Sciatic nerve (tissue), 2 donors: Measurements from ENCODE around the gene ANKRD10. TPM values are rescaled to one million over a fixed set of nuclear protein-coding genes. Genes with fewer than 3 reads are reported as not detected.

Experiments
- ATAC-seq: fragments of 200-7000 bp; cut with Tn5 transposase; one replicate; pipeline ENCODE4 v1.9.1; 2020; ENCODE audit warnings: mild to moderate bottlenecking, moderate library complexity
- DNase-seq: peaks from one replicate; pipeline ENCODE4 v3.0.0-alpha.2; 2020; ENCODE audit warnings: low spot score
- intact Hi-C: fragments of 100-400 bp; cut with DNase I; formaldehyde crosslinking; loops from one replicate; pipeline ENCODE4 v1.14.2; 2022
- total RNA-seq: library from RNA; stranded (reverse); fragmentation: NEBNext Ultra II Directional; extraction: Animal tissue kit (Norgen Biotek cat#: 25700); gene quantifications from one replicate; pipeline ENCODE4 v1.2.1, GENCODE V29; 2021
- donor health status: DM: no; HTN: no; CAD: no.
- donor health status: DM: no; HTN: no; CAD: no.

The ANKRD10 gene
- total RNA-seq, 1 donor from 2014 or later, result 254 TPM

- DNase-seq, result no peak
- no peak for ATAC-seq
- intact Hi-C loops, result no loop called here
These were observed 41.0 kb downstream of the ANKRD10 start for GRCh38 chr13:110873639-110874507.

GRCh38 chr13:110872768-110873638 lies 41.9 kb downstream of the ANKRD10 start:
- no peak for ATAC-seq
- intact Hi-C loops, result no loop called here
- no peak for DNase-seq

DNA sequence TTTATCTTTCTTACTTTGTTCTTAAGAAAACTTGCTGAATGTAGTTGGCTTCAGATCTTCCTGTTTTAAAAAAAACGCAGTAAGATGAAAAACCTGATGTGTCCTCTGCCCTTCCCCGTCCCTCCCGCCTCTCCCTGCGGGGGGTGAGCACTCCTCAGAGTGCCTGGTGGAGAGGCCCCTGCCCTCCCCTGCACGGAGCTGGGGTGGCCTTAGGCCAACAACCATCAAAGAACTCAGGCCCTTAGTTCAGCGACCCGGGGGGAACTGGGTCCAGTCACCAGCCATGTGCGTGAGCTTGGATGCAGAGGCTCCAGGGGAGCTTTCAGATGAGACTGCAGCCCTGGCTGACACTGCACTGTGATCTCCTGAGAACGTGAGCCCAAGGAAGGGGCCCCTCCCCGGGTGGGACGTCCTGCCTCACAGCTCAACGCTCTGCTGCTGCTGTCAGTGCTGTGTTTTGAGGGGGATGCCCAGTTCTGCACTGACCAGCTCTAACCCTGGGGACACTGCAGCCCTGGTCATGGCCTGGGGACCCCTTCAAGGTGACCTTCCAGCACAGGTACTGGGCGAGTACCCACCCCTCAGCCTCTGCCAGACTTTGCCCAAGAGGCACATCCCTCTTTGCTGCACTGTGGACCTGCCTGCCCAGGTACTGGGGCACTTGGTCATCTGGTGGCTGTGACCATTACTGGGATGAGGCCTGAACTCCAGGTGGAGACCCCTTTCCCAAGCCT lies 42.7 kb downstream of the ANKRD10 start:
- ATAC-seq (no peak), DNase-seq (no peak)

DNA sequence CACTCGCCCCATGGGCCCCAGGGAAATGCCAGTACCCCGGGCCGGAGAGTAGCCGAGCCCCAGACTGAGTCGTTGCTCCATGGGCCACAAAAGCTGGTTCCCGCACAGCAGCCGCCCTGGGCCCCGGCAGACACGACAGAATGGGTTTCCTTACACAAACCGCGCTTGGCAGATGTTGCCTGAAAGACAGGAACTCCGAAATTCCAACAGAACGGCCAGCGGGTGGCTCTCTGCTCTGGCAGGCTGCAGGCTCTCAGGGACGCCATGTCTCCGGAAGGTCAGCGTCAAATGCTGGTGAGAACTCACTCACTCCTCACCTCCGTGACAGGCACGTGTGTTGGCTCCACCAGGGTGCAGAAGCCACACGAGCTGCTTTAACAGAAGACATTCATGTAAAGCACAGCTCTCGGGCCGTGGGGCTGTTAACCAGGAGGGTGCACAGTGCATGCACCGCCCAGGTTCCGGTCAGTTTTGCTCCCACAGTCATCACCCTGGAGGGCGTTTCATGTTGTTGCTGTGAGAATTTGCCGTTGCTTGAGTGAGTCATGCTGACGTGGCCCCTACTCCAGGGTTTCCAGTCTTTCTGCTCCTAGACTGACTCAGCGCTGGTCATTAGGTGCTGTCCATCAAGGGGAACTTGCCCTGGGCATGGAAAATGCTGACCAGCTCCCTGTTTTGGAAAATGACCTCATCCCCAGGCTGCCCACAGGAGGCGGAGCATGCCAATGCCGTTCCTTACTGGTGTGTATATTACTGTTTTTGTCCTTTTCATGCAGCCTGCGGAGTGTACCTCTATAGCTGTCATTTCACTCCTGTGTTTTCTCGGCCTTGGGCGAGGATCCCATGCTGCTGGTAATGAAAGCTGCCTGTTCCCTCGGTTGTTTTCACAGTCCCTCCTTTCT lies 44.8 kb downstream of the ANKRD10 start:
- ATAC-seq (peak; percentile 92), DNase-seq (peak; percentile 86)
- intact Hi-C loops, result no loop called here

More for the DNA sequence above, 42.7 kb downstream of the ANKRD10 start:
- intact Hi-C loops, result no loop called here

GRCh38 chr13:110869231-110869804 lies 45.6 kb downstream of the ANKRD10 start:
- no peak for DNase-seq
- peak; percentile 24 for ATAC-seq
- intact Hi-C loops, result no loop called here

DNA sequence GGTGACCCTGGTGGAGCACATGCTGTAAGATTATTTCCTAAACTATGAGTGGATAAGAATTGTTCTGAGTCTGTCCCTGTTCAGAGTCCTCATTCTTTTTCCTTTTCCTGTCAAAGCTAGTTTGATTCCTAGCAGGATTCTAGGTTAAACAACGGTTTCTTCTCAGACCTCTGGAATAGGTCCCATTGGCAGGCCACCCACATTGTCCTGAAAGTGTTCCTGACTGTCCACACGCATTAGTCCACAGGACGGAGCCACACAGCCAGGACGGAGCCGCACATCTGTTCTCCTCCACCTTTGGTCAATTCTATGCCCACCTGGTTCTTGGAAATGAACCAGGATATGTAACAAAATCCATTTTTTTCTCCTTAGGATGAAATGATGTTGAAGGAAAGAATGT lies 46.1 kb downstream of the ANKRD10 start:
- no peak for ATAC-seq
- DNase-seq, result no peak
- intact Hi-C loops, result no loop called here

DNA sequence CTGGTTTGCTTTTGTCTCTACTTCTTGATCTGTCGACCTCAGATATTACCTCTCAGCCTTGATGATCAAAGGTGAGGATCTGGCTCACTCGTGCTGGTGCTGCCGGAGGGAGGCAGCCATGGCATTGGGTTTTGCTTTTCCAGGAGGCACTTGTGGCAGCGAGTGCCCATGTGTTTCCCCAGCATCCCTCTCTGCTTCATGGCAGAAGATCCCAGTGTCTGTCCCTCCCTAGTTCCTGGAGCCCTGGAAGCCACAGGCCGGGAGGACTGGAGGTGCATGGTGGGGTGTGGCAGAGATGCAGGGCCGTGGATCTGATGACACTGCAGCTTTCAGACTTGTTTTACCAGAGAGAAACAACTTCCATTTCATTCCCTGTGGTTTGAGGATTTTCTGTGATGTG lies 47.5 kb downstream of the ANKRD10 start:
- DNase-seq (no peak), ATAC-seq (no peak)
- intact Hi-C loops, result no loop called here

GRCh38 chr13:110866491-110867170 lies 48.2 kb downstream of the ANKRD10 start:
- intact Hi-C loops, result no loop called here
- no peak for ATAC-seq

DNA sequence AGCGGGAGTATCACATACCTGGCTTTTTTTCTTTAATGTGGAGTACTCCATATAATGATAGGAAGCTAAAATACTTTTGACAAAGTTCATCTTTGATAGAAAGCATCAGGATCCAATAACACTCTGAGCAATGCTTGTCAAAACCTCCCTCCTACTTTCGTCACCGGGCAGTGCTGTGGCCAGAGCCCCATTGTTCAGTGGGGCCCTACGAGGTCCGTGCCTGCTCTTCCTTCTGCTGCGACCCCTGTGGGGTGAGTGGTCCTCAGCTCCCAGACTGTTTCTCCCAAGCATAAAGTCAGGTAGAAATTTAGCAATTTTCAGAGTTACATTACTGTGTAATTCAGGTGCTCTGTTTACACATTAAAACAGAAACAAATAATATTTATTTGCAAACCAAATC lies 51.2 kb downstream of the ANKRD10 start:
- intact Hi-C loops, result no loop called here
- DNase-seq, result no peak
- ATAC-seq, result no peak

More at GRCh38 chr13:110866491-110867170, 48.2 kb downstream of the ANKRD10 start:
- no peak for DNase-seq

GRCh38 chr13:110860983-110861382 lies 53.9 kb downstream of the ANKRD10 start:
- intact Hi-C loops, result no loop called here
- ATAC-seq, result no peak

DNA sequence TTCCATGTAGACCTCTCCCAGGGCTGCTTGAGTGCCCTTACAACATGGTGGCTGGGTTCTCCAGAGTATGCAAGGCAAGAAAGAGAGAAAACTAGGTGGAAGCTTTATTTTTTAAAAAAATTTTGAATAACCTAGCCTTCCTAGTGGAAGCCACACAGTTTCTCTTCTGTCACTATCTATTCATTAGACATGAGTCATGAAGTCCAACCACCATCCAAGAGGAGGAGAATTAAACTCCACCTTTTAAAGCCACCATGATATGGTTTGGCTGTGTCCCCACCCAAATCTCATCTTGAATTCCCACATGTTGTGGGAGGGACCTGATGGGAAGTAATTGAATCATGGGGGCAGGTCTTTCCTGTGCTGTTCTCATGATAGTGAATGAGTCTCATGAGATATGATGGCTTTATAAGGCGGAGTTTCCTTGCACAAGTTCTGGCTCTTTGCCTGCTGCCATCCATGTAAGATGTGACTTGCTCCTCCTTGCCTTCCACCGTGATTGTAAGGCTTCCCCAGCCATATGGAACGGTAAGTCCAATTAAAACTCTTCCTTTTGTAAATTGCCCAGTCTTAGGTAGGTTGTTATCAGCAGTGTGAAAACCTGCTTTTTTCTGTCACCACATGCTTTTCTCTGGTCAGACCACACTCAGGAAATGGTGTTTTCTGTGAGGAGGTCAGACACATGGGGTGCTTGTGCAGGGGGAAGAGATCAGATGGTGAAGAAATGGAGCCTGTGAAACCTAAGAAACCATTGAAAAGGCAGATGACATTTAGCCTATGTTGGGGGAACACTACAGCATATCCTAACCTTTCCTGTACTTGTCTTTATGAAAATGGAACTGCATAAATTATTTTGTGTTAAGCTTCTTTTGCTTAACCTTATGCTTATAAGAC lies 57.7 kb downstream of the ANKRD10 start:
- ATAC-seq (no peak), DNase-seq (no peak)
- intact Hi-C loops, result loop anchor here (5.0 kb wide), 1 partner anchor 1125 kb away; no protein-coding TSS in a partner anchor

More at GRCh38 chr13:110860983-110861382, 53.9 kb downstream of the ANKRD10 start:
- no peak for DNase-seq

DNA sequence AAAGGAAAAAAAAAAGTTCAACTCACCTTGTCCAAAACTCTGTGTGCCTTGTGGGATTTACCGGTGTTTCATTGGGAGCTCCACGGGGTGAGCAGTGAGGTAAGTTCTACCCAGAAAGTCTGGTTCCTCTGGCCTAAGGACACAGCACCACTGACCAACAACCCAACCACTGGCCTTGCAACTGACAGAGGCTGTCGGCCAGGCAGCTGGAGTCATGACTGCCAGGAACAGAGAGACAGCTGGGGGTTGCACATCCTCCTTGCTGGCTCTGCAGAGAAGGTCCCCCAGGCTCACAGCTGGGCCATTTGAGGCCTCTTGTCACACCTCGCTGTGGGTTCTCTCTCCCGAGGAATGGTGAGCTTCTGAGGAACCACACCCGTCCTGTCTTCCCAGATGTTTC lies 59.5 kb downstream of the ANKRD10 start:
- intact Hi-C loops, result loop anchor here (5.0 kb wide), 1 partner anchor 1123 kb away; no protein-coding TSS in a partner anchor
- DNase-seq (no peak), ATAC-seq (no peak)

DNA sequence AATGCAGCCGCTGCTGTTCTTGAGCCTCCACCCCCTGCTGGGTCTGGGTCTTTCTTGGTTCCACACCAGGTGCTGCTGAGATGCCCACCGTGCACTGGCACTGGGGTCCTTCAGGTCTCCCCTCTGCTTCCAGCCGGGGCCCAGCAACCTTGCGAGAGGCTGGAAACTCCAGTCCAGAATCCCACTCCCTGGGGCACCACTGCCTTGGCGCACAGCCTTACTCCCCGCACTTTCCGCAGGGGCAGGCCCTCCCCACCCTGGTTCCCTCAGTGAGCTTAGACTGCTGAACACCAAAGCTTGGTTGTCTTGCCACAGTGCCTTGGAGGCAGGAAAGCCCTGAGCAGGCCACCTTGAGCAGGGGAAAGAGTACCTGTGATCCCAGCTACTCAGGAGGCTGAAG lies 60.0 kb downstream of the ANKRD10 start:
- ATAC-seq (no peak), DNase-seq (no peak)
- intact Hi-C loops, result loop anchor here (5.0 kb wide), 1 partner anchor 1123 kb away; no protein-coding TSS in a partner anchor

DNA sequence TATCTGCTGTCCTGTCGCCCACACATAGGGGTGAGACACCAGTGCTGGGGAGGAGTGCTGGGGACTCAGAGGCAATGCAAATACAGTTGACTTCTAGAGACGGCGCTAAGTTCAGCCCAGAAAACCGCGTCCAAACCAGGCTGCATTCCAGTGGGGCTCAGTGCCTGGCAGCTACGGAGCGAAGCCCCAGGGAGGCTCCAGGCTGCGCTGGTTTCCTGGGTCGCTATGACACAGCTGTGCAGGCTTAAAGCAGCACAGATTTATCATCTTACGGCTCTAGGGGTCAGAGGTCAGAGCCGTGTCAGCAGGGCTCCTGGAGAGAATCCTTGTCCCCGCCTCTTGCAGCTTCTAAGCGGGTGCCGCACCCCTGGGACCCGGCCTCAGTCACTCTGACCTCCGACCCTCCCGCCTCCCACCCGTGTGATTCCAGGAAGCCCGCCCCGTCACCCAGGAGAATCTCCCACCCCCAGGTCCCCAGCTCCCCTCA lies 61.6 kb downstream of the ANKRD10 start:
- DNase-seq, result peak; percentile 56
- intact Hi-C loops, result no loop called here
- peak; percentile 80 for ATAC-seq

- intact Hi-C loops, result no loop called here
- DNase-seq (no peak), ATAC-seq (no peak)
These were observed 64.0 kb downstream of the ANKRD10 start for GRCh38 chr13:110850840-110851239.

- intact Hi-C loops, result no loop called here
- DNase-seq, result no peak
- no peak for ATAC-seq
These were observed 64.9 kb downstream of the ANKRD10 start for GRCh38 chr13:110850006-110850405.
